Heart left ventricle (tissue), 13 donors: ENCODE measurements around the gene LPO.

Experiments used
- POLR2A ChIP-seq, 2 donors: fragments of 450-650 bp; IDR thresholded peaks; one replicate each; pipeline ENCODE4 v1.6.1; 2017; ENCODE audit warnings: antibody characterized with exemption in 2 of 2, mild to moderate bottlenecking in 2 of 2, moderate library complexity in 2 of 2
- TF ChIP-seq, protein P1 (sequence below), 12 donors: fragments of 200-600 bp; sonication (generic) in 4 of 12; IDR thresholded peaks; one replicate each; pipeline versions ENCODE4 v1.5.0 to v1.8.0; 2018 to 2022; ENCODE audit warnings: antibody characterized with exemption in 12 of 12, mild to moderate bottlenecking in 5 of 12
- donor health status: ischemic (EF 13 %, LVEDD 7.1; RV severe dilation, severe dysfunction).
- donor health status: DM: no; HTN: yes; CAD: no.
- donor health status: DM: no; HTN: no; CAD: no.
- donor health status: ischemic (EF 25% LVEDD 6.9; RV normal size, moderate dysfunction).
- donor health status: ischemic (EF 25% LVEDD 5.7; RV mildly dilated, moderate dysfunction).
- donor health status: ischemic (EF 35%, LVEDD 5.7; RV mildly dilated, moderate dysfunction).
- donor health status: nonischemic (EF 11% LVEDD 7.7; RV severe dilation, severe dysfunction).
- donor health status: DM: yes; HTN: yes; CAD: no.
- donor health status: PGD.
- donor health status: ischemic (EF 29% LVEDD 5.4; RV normal size, mild dysfunction).
- donor health status: nonischemic (EF 23%, LVEDD 6.1; RV moderate dilation, normal function).

DNA sequence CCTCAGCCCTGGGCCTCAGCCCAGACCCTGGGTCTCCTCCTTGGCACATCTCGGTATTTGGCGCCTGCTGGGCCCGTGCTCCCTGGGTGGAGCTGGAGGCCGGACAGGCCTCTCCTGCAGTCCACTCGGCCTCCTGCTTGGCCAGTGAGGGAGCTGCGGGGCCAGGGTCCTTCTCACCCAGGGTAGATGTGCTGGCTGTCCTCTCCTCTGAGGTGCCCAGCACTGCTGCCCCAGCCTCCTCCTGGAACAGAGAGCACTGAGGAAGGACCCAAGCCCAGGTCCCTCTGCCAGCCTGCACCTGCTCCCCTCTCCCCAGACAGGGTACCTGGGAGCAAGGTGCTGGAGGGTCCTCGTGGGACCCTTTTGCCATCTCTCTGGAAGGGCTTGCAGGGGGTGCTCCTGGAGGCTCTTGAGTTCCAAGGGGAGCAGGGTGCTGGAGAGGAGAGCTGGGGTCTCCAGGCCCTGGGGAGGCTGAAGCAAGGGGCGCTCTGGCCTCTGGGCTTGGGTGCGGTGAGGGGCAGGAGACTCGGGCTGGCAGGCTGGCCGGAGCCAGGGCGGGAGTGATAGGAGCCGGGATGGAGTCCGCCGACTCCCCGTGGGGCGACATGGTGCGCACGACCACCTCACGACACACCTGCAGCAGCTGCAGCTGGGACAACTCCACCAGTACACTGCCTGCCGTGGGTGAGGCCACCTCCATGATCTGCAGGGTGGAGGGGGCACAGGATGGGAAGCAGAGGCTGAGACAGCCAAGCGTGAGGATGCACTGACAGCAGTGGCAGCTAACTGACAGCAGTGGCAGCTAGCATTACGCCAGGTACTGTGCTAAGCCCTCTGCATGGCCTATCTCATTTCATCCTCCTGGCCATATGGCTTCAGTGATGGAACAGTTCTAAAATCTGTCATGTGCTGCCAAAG, 72.4 kb downstream of the LPO start:
- TF ChIP-seq, protein P1, sequence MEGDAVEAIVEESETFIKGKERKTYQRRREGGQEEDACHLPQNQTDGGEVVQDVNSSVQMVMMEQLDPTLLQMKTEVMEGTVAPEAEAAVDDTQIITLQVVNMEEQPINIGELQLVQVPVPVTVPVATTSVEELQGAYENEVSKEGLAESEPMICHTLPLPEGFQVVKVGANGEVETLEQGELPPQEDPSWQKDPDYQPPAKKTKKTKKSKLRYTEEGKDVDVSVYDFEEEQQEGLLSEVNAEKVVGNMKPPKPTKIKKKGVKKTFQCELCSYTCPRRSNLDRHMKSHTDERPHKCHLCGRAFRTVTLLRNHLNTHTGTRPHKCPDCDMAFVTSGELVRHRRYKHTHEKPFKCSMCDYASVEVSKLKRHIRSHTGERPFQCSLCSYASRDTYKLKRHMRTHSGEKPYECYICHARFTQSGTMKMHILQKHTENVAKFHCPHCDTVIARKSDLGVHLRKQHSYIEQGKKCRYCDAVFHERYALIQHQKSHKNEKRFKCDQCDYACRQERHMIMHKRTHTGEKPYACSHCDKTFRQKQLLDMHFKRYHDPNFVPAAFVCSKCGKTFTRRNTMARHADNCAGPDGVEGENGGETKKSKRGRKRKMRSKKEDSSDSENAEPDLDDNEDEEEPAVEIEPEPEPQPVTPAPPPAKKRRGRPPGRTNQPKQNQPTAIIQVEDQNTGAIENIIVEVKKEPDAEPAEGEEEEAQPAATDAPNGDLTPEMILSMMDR (IDR thresholded peaks at IDR 0.05): no peak
- TF ChIP-seq POLR2A (IDR thresholded peaks at IDR 0.05): no peak
